NCI-H2227 treated with DMSO at 0.1 percent for 48 hours (cell line): Measurements from ENCODE around the gene CPEB1.

Experiments
- DNase-seq: peaks from one replicate; lab custom pipeline; 2025; lab: John Stamatoyannopoulos, UW

CPEB1 gene

GRCh38 chr15:82647045-82647834 is at the start of gene CPEB1:
Gene CPEB1 (minus strand): TSS chr15:82647363. CDS start chr15:82628459, 18,904 bp downstream.
- peak; percentile 42 for DNase-seq

GRCh38 chr15:82692171-82692570 is 45.0 kb upstream of the CPEB1 start:
- DNase-seq: no peak

- no peak for DNase-seq
These were observed 42.0 kb upstream of the CPEB1 start for GRCh38 chr15:82689147-82689546.

- DNase-seq: no peak
These were observed 41.5 kb upstream of the CPEB1 start for GRCh38 chr15:82688691-82689090.

GRCh38 chr15:82681371-82681770 is 34.2 kb upstream of the CPEB1 start:
- DNase-seq: no peak

GRCh38 chr15:82680200-82681102 is 33.3 kb upstream of the CPEB1 start:
- no peak for DNase-seq

- DNase-seq: no peak
These were observed 32.5 kb upstream of the CPEB1 start for GRCh38 chr15:82679626-82680199.

- DNase-seq: no peak
These were observed 30.7 kb upstream of the CPEB1 start for GRCh38 chr15:82677720-82678323.

- DNase-seq: no peak
These were observed 27.7 kb upstream of the CPEB1 start for GRCh38 chr15:82674873-82675272.

- DNase-seq: no peak
These were observed 23.5 kb upstream of the CPEB1 start for GRCh38 chr15:82670699-82671098.

- no peak for DNase-seq
These were observed 19.4 kb upstream of the CPEB1 start for GRCh38 chr15:82666606-82667005.

GRCh38 chr15:82664021-82664420 is 16.9 kb upstream of the CPEB1 start:
- DNase-seq: no peak

GRCh38 chr15:82663186-82663600 is 16.0 kb upstream of the CPEB1 start:
- no peak for DNase-seq

GRCh38 chr15:82662641-82663040 is 15.5 kb upstream of the CPEB1 start:
- no peak for DNase-seq

GRCh38 chr15:82660378-82660777 is 13.2 kb upstream of the CPEB1 start:
- no peak for DNase-seq

GRCh38 chr15:82656641-82657266 is 9.6 kb upstream of the CPEB1 start:
- DNase-seq: no peak

GRCh38 chr15:82655606-82656005 is 8.4 kb upstream of the CPEB1 start:
- DNase-seq: no peak

GRCh38 chr15:82653483-82654168 is 6.5 kb upstream of the CPEB1 start:
- DNase-seq: no peak

- DNase-seq: no peak
These were observed 4.5 kb upstream of the CPEB1 start for GRCh38 chr15:82651708-82652107.

GRCh38 chr15:82650046-82650670 is 3.0 kb upstream of the CPEB1 start:
- DNase-seq: no peak
